CD14-positive monocyte (primary cell): Measurements from ENCODE around the gene SYCP2L. TPM values are rescaled to one million over a fixed set of nuclear protein-coding genes. Genes with fewer than 3 reads are reported as not detected.

ENCODE experiments used
- DNase-seq, 3 donors: peaks; one replicate each; pipeline ENCODE4 v3.0.0-alpha.2; 2011 to 2022
- H2AFZ ChIP-seq: 2 replicates; pipeline ENCODE4 v1.6.0; 2012; ENCODE audit warnings: mild to moderate bottlenecking, low read depth, low read length, inconsistent platforms; ENCODE audit not compliant: insufficient read depth, poor library complexity, severe bottlenecking
- H3K27ac ChIP-seq, 2 donors: 1 replicate in 1 of 2; 2 replicates in 1 of 2; pipeline ENCODE4 v1.5.1; 2012 to 2013; ENCODE audit warnings: low read length in 2 of 2, control low read depth in 1 of 2, inconsistent platforms in 1 of 2, low read depth in 1 of 2, mild to moderate bottlenecking in 1 of 2
- H3K27me3 ChIP-seq, 2 donors: one replicate each; pipeline versions ENCODE4 v1.6.0 to v1.6.1; 2011 to 2013; ENCODE audit warnings: low read length in 2 of 2; ENCODE audit not compliant: control insufficient read depth in 2 of 2, insufficient read depth in 2 of 2
- H3K36me3 ChIP-seq, 2 donors: replicated peaks in 1 of 2; 1 replicate in 1 of 2; 2 replicates in 1 of 2; pipeline versions ENCODE4 v1.5.1 to v1.6.1; 2012 to 2013; ENCODE audit warnings: low read length in 2 of 2, control low read depth in 1 of 2, inconsistent platforms in 1 of 2, mild to moderate bottlenecking in 1 of 2; ENCODE audit not compliant: insufficient read depth in 2 of 2, control insufficient read depth in 1 of 2
- H3K4me1 ChIP-seq, 2 donors: 1 replicate in 1 of 2; 2 replicates in 1 of 2; pipeline versions ENCODE4 v1.5.1 to v1.6.1; 2012 to 2013; ENCODE audit warnings: low read length in 2 of 2, control low read depth in 1 of 2, inconsistent platforms in 1 of 2, mild to moderate bottlenecking in 1 of 2, moderate library complexity in 1 of 2; ENCODE audit not compliant: insufficient read depth in 2 of 2, control insufficient read depth in 1 of 2
- H3K4me2 ChIP-seq: replicated peaks from 2 replicates; pipeline ENCODE3; 2012; ENCODE audit warnings: low read length, moderate library complexity, mild to moderate bottlenecking; ENCODE audit not compliant: poor library complexity, severe bottlenecking; ENCODE audit errors: extremely low read depth
- H3K4me3 ChIP-seq, 3 experiments: fragments of 200-600 bp in 1 of 3; sonication (generic) in 1 of 3; replicated peaks in 1 of 3; 1 replicate in 2 of 3; 2 replicates in 1 of 3; pipeline ENCODE4 v1.5.1; 2011 to 2013; ENCODE audit warnings: low read length in 3 of 3, mild to moderate bottlenecking in 3 of 3, control low read depth in 2 of 3, low read depth in 2 of 3, inconsistent platforms in 1 of 3, moderate library complexity in 1 of 3
- H3K79me2 ChIP-seq: 2 replicates; pipeline ENCODE4 v1.6.0; 2012; ENCODE audit warnings: mild to moderate bottlenecking, control low read depth, inconsistent platforms, low read length, moderate library complexity; ENCODE audit not compliant: insufficient read depth
- H3K9ac ChIP-seq: 2 replicates; pipeline ENCODE4 v1.6.0; 2017; ENCODE audit warnings: low read length, mild to moderate bottlenecking; ENCODE audit not compliant: insufficient read depth, poor library complexity, severe bottlenecking
- H3K9me3 ChIP-seq, 2 donors: replicated peaks in 1 of 2; 1 replicate in 1 of 2; 2 replicates in 1 of 2; pipeline versions ENCODE4 v1.5.1 to v1.6.1; 2012 to 2013; ENCODE audit warnings: low read length in 2 of 2, control low read depth in 1 of 2; ENCODE audit not compliant: control insufficient read depth in 1 of 2, insufficient read depth in 1 of 2
- H4K20me1 ChIP-seq: 2 replicates; pipeline ENCODE4 v1.6.0; 2012; ENCODE audit warnings: mild to moderate bottlenecking, low read length, control low read depth, moderate library complexity; ENCODE audit not compliant: insufficient read depth
- H3K27ac Mint-ChIP-seq, 7 donors: one replicate each; pipeline ENCODE4 v1.8.0; 2020; ENCODE audit warnings: mild to moderate bottlenecking in 7 of 7, mixed read lengths in 7 of 7, moderate library complexity in 6 of 7, inconsistent platforms in 2 of 7
- H3K27me3 Mint-ChIP-seq, 3 donors: one replicate each; pipeline ENCODE4 v1.8.0; 2021 to 2022; ENCODE audit warnings: low read depth in 3 of 3, mild to moderate bottlenecking in 3 of 3, mixed read lengths in 3 of 3, moderate library complexity in 3 of 3, inconsistent platforms in 1 of 3
- H3K36me3 Mint-ChIP-seq, 2 donors: one replicate each; pipeline ENCODE4 v1.8.0; 2020; ENCODE audit warnings: mixed read lengths in 2 of 2, inconsistent platforms in 1 of 2, mild to moderate bottlenecking in 1 of 2
- H3K4me1 Mint-ChIP-seq: one replicate; pipeline ENCODE4 v1.8.0; 2020; ENCODE audit warnings: mild to moderate bottlenecking, mixed read lengths
- H3K4me3 Mint-ChIP-seq, 2 donors: one replicate each; pipeline ENCODE4 v1.8.0; 2020; ENCODE audit warnings: mild to moderate bottlenecking in 2 of 2, mixed read lengths in 2 of 2, moderate library complexity in 1 of 2
- H3K9me3 Mint-ChIP-seq, 7 donors: one replicate each; pipeline ENCODE4 v1.8.0; 2020 to 2022; ENCODE audit warnings: mixed read lengths in 7 of 7, mild to moderate bottlenecking in 6 of 7, moderate library complexity in 6 of 7, inconsistent platforms in 2 of 7
- WGBS: methylation state at CpG from one replicate; pipeline ENCODE4 v1.1.5; 2013; ENCODE audit warnings: missing lambda C conversion rate; ENCODE audit not compliant: insufficient coverage; 5-methylcytosine and 5-hydroxymethylcytosine counted together
- intact Hi-C, 2 donors: fragments of 100-400 bp; cut with micrococcal nuclease; formaldehyde crosslinking; loops; one replicate each; pipeline versions ENCODE4 v1.15.0 to v1.15.1; 2023
- polyA plus RNA-seq, 3 donors: library from polyadenylated mRNA; depleted of rRNA in 1 of 3; unstranded in 2 of 3; stranded (reverse) in 1 of 3; fragments of 300-500 nt in 2 of 3; fragments of >200 nt in 1 of 3; fragmentation: Illumina TruSeq in 2 of 3; gene quantifications; 1 replicate in 2 of 3; 2 replicates in 1 of 3; pipeline ENCODE4 v1.2.3, GENCODE V29; 2012 to 2021
- TF ChIP-seq, protein P1 (sequence below): fragments of 200-600 bp; IDR thresholded peaks from one replicate; pipeline ENCODE4 v1.8.0; 2022; ENCODE audit warnings: antibody characterized with exemption, mild to moderate bottlenecking

The SYCP2L gene
- polyA plus RNA-seq, 3 donors: 0.08 TPM; not detected in 2

- Histone ChIP-seq H3K36me3 (no peaks in the 10 kb centered on the region), H3K4me3 (no peak overlapping the region), H4K20me1 (no peaks in the 10 kb centered on the region), H3K4me1 (peaks cover under 1 to 2% of the 10 kb centered on the region in 2 donors), H3K79me2 (no peaks in the 10 kb centered on the region), H3K4me2 (no peak overlapping the region), H2AFZ (no peak overlapping the region), H3K9me3 (no peaks in the 10 kb centered on the region), H3K9ac (no peak overlapping the region), H3K27me3 (no peaks in the 10 kb centered on the region), H3K27ac (no peak overlapping the region)
- peaks cover 3% of the 10 kb centered on the region for H3K4me1 Mint-ChIP-seq
- intact Hi-C loops: no loop called here
- WGBS: 22% methylated on average over 2 of the region's 6 CpGs
- H3K4me3 Mint-ChIP-seq: peak overlapping the region in 1 of 2 donors; percentile 8
- peaks cover 0 to 2% (median 0%) of the 10 kb centered on the region in 7 donors for H3K9me3 Mint-ChIP-seq
- no peak overlapping the region for H3K27ac Mint-ChIP-seq
- DNase-seq: no peak
- no peaks in the 10 kb centered on the region for H3K36me3 Mint-ChIP-seq
- TF ChIP-seq, protein P1, sequence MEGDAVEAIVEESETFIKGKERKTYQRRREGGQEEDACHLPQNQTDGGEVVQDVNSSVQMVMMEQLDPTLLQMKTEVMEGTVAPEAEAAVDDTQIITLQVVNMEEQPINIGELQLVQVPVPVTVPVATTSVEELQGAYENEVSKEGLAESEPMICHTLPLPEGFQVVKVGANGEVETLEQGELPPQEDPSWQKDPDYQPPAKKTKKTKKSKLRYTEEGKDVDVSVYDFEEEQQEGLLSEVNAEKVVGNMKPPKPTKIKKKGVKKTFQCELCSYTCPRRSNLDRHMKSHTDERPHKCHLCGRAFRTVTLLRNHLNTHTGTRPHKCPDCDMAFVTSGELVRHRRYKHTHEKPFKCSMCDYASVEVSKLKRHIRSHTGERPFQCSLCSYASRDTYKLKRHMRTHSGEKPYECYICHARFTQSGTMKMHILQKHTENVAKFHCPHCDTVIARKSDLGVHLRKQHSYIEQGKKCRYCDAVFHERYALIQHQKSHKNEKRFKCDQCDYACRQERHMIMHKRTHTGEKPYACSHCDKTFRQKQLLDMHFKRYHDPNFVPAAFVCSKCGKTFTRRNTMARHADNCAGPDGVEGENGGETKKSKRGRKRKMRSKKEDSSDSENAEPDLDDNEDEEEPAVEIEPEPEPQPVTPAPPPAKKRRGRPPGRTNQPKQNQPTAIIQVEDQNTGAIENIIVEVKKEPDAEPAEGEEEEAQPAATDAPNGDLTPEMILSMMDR: no peak
- no peaks in the 10 kb centered on the region for H3K27me3 Mint-ChIP-seq
Observed at GRCh38 chr6:10894958-10895357, 8.1 kb downstream of the SYCP2L start.

DNA sequence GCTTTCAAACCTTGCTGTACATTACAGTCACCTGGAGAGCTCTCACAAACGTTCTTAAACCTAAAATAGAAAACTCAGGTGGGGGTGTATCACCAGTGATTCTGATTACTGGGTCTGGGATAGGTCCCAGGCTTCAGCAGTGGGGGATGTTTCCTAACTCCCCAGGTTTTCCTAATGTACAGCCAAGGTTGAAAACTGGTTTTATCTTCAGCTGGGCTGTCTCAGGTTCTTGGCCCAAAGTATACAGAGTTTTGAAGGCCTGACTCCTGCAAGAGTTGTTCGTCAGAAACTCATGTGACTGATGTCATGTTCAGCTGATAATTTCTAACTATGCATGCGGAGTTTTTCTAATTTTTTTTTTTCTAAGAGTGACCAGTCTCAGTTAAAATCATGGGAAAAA, 9.8 kb downstream of the SYCP2L start:
- Mint-ChIP-seq H3K36me3 (no peaks in the 10 kb centered on the region), H3K27ac (no peak overlapping the region), H3K4me1 (peaks cover 8% of the 10 kb centered on the region), H3K9me3 (peaks cover 0 to 6% (median 0%) of the 10 kb centered on the region in 7 donors), H3K4me3 (no peak overlapping the region), H3K27me3 (no peaks in the 10 kb centered on the region)
- H3K4me2 ChIP-seq: no peak overlapping the region
- no peak overlapping the region for H2AFZ ChIP-seq
- no peak overlapping the region for H3K27ac ChIP-seq
- DNase-seq: no peak
- H3K36me3 ChIP-seq: no peaks in the 10 kb centered on the region
- H3K4me1 ChIP-seq: peaks cover 5 to 6% of the 10 kb centered on the region in 2 donors
- 100% methylated on average over 2 of the region's 3 CpGs for WGBS
- intact Hi-C loops: no loop called here
- H3K9ac ChIP-seq: no peak overlapping the region
- H3K9me3 ChIP-seq: no peaks in the 10 kb centered on the region
- TF ChIP-seq, protein P1: no peak
- H3K79me2 ChIP-seq: no peaks in the 10 kb centered on the region
- no peak overlapping the region for H3K4me3 ChIP-seq
- H3K27me3 ChIP-seq: no peaks in the 10 kb centered on the region
- no peaks in the 10 kb centered on the region for H4K20me1 ChIP-seq
